AG04449 (cell line): Measurements from ENCODE around the gene CRYBA4.

Experiments used
- CTCF ChIA-PET: fragments of 350-600 bp; formaldehyde crosslinking; extraction: SDS; loops from one replicate; lab custom pipeline; 2021; ENCODE audit warnings: antibody characterized with exemption; lab: Yijun Ruan, JAX
- POLR2A ChIA-PET: fragments of 400-600, 350-600 bp; formaldehyde crosslinking; extraction: SDS; loops from one replicate; lab custom pipeline; 2020; ENCODE audit warnings: antibody characterized with exemption, inconsistent platforms; lab: Yijun Ruan, JAX
- DNase-seq: peaks from one replicate; pipeline ENCODE4 v3.0.0-alpha.2; 2010; ENCODE audit warnings: low read depth, low spot score
- H3K4me3 ChIP-seq: 2 replicates; pipeline ENCODE4 v1.5.1; 2011; ENCODE audit warnings: low read depth, mild to moderate bottlenecking, control low read depth, low read length
- TF ChIP-seq, protein P1 (sequence below): IDR thresholded peaks from one replicate; pipeline ENCODE4 v1.5.1; 2011; ENCODE audit warnings: mild to moderate bottlenecking, moderate library complexity, low read length, control low read depth, inconsistent platforms; ENCODE audit not compliant: insufficient read depth; ENCODE audit errors: missing control alignments

Gene CRYBA4

GRCh38 chr22:26629988-26630761 is 8.4 kb downstream of the CRYBA4 start:
- H3K4me3 ChIP-seq: no peak overlapping the region
- ChIA-PET POLR2A (no interaction called here), CTCF (interaction anchor here (1.3 kb wide), 1 partner anchor 237 kb away, joined by 3 read pairs; no protein-coding TSS in a partner anchor)
- DNase-seq: no peak
- TF ChIP-seq, protein P1, sequence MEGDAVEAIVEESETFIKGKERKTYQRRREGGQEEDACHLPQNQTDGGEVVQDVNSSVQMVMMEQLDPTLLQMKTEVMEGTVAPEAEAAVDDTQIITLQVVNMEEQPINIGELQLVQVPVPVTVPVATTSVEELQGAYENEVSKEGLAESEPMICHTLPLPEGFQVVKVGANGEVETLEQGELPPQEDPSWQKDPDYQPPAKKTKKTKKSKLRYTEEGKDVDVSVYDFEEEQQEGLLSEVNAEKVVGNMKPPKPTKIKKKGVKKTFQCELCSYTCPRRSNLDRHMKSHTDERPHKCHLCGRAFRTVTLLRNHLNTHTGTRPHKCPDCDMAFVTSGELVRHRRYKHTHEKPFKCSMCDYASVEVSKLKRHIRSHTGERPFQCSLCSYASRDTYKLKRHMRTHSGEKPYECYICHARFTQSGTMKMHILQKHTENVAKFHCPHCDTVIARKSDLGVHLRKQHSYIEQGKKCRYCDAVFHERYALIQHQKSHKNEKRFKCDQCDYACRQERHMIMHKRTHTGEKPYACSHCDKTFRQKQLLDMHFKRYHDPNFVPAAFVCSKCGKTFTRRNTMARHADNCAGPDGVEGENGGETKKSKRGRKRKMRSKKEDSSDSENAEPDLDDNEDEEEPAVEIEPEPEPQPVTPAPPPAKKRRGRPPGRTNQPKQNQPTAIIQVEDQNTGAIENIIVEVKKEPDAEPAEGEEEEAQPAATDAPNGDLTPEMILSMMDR: no peak

- H3K4me3 ChIP-seq: no peak overlapping the region
- ChIA-PET CTCF (interaction anchor here (1.3 kb wide), 1 partner anchor 238 kb away, joined by 3 read pairs; no protein-coding TSS in a partner anchor), POLR2A (no interaction called here)
- TF ChIP-seq, protein P1: no peak
- no peak for DNase-seq
These were observed 9.5 kb downstream of the CRYBA4 start for GRCh38 chr22:26631282-26631681.

- ChIA-PET POLR2A (no interaction called here), CTCF (interaction anchor here (1.1 to 1.8 kb wide), 2 partner anchors 13 to 25 kb away, joined by 3 to 5 read pairs; no protein-coding TSS in a partner anchor)
- TF ChIP-seq, protein P1: no peak
- DNase-seq: no peak
- H3K4me3 ChIP-seq: no peak overlapping the region
These were observed 10.8 kb downstream of the CRYBA4 start for GRCh38 chr22:26632422-26633155.

- no peak for DNase-seq
- TF ChIP-seq, protein P1: no peak
- no peak overlapping the region for H3K4me3 ChIP-seq
- ChIA-PET CTCF (interaction anchor here (1.8 kb wide), 1 partner anchor 27 kb away, joined by 5 read pairs; no protein-coding TSS in a partner anchor), POLR2A (no interaction called here)
These were observed 12.4 kb downstream of the CRYBA4 start for GRCh38 chr22:26634189-26634588.

- no peak overlapping the region for H3K4me3 ChIP-seq
- TF ChIP-seq, protein P1: no peak
- ChIA-PET POLR2A (no interaction called here), CTCF (no interaction called here)
- no peak for DNase-seq
These were observed 13.4 kb downstream of the CRYBA4 start for GRCh38 chr22:26635117-26635516.

GRCh38 chr22:26636296-26636695 is 14.5 kb downstream of the CRYBA4 start:
- TF ChIP-seq, protein P1: no peak
- no peak overlapping the region for H3K4me3 ChIP-seq
- ChIA-PET POLR2A (no interaction called here), CTCF (interaction anchor here (1.0 kb wide), 1 partner anchor 133 kb away, joined by 4 read pairs; no protein-coding TSS in a partner anchor)
- DNase-seq: no peak
